ENCODE results near the gene MACROD2.

MACROD2 gene

GRCh38 chr20:16072220-16072619, 2076.9 kb downstream of the MACROD2 start:
- no peak for DNase-seq

GRCh38 chr20:16078172-16078898, 2083.0 kb downstream of the MACROD2 start:
- no peak for DNase-seq

DNA sequence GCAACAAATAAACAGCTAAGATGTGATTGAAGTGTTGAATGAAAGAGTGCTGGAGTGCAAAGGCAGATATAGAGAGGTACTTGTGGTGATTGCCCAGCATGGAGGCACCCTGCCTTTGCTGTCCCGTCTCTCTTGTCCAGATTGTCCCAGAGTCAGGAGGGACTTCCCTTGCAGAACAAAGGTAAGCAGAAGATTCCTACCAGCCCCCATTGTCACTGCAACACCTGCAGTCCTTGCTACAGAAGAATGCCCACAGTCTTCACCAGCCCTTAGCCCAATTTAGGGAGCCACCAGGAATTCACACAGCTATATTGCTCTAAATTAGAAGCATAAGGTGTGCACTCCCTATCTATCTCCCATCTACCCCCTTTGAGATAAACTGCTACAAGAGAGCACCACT, 2086.1 kb downstream of the MACROD2 start:
- DNase-seq = no peak

DNA sequence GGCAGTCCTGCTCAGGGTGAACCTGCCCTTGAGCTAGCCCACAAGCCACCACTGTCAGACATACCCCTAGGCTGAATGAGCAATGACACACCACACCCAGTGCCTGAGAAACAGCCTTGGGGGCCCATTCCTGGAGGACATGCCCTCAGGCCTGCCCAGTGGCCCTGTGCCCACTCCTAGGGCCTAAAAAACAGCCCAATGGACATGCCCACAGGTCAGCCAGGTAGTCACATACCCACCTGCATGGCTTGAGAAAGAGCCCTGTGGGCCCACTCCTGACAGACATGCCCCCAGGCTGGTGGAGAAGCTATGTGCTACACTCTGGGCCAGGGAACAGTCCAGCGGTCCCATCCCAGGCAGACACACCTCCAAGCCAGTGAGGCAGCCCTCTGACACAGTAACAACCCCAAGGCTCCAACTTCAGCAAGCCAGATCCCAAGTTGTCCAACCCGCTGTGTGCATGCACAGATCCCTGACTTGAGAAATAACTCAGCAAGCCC, 2086.8 kb downstream of the MACROD2 start:
- no peak for DNase-seq

DNA sequence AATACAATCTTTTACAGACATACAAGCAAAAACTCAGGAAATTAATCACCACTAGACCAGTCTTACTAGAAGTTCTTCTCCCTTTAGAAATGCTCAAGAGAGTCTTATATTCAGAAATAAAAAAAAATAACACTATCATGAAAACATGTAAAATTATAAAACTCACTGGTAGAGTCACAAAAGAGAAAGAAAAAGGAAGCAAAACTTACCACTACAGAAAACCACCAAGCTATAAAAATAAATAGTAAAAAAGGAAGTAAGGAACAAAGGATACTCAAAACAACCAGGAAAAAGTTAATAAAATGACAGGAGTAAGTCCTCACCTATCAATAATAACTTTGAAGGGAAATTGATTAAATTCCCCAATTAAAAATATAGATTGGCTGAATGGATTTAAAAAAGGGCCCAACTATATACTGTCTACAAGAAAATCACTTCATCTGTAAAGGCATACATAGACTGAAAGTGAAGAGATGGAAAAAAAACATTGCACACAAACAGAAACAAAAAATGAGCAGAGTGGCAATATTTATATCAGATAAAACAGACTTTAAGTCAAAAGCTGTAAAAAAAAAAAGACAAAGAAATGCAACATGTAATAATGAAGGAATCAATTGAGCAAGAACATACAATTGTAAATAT, 2088.4 kb downstream of the MACROD2 start:
- no peak for DNase-seq

DNA sequence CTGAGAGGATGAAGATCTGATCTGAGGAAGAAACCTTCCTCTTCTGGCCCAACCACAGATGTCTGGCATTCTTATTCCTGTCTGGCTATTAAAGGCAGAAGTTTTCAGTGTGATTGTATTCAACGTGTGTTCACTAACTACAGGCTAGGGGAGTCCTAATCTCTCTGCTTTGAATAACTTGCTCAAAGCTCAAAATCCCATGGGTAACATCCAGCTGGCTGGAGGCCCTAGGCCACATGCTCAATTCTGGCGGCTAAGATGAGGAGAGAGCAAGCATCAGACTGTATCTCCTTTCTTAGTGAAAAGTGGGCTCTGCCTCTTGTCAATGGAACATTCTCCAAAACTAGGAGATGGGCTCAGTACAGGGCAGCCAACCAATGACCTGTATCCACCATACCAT, 2099.9 kb downstream of the MACROD2 start:
- DNase-seq = no peak

- DNase-seq = no peak
Observed at GRCh38 chr20:16096756-16097326, 2101.5 kb downstream of the MACROD2 start.

DNA sequence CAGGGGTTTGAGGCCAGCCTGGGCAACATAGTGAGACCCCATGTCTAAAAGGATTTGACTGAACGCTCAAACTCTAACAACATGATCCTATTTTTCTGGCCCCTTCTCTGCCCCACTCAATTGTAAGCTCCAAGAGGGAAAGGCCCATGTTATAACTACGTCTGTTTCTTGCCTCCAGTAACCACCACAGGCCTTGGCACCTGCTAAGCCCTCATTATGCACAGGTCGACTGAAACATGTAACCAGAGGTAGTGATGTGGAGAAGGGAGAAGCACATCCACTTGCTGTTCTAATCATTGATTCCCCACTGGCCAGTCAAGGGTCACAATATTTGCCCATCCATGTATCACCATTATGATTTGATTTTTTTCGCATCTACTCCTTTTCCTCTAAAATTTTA, 2102.5 kb downstream of the MACROD2 start:
- DNase-seq = no peak

DNA sequence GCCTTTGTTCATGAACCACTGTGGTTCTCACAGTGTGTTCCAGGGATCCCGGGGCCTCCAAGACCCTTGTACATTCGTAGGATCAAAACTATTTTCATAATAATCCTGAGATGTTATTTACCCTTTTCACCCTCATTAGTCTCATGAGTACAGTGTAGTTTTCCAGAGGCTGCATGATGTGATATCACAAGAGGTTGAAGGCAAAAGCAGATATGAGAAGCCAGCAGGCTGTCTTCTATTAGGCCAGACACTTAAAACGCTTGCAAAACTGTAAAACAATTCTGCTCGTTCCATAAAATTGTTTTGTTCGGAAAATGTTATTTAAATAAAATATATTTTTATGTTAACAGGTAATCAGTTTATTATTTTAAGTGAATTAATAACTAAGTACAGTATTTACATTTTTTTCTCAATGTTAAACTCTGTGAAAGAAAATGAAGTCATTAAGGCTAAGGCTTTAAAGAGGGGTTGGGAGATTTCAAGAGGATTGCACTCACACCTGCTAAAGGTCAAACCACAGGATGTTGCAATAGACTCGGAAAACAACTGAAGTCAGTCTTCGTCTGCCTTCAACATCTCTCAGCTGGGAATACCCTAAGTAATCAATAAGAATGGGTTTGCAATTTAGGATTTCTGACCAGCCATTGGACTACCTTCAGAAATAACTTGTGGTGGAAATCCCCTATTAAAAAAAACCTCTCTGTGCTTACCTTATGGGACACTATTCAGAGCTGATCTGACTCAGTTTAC, 2103.7 kb downstream of the MACROD2 start:
- no peak for DNase-seq

GRCh38 chr20:16100111-16100510, 2104.8 kb downstream of the MACROD2 start:
- no peak for DNase-seq

DNA sequence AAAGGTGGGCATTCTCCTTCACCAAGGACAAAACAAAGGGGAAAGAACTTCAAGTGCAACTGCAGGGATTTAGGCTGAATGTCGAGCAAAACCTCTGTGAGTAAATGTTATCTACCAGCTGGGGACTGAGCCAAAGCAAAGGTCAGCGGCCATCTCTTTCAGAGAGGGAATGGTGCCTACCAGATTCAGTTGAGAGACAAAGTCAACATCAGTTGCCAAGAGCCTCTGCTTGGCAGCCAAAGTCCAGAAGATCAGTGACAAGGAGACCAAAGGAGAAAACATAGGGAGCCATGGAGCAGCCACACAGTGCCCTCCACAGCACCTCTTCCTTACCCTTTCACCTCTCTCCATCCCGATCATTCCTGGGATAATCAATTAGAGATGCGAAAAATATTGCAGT, 2105.5 kb downstream of the MACROD2 start:
- DNase-seq = no peak

All from NCI-H1092 (cell line).